ENCODE measurements around the gene TRIM63. TPM values are rescaled to one million over a fixed set of nuclear protein-coding genes. Genes with fewer than 3 reads are reported as not detected.

The TRIM63 gene
- total RNA-seq, 1 experiment from 2014 or later = not detected

GRCh38 chr1:26038904-26039303 is 28.5 kb downstream of the TRIM63 start:
- Histone ChIP-seq H2BK15ac (ENCODE audit: low read depth, low read length) (no peak overlapping the region), H2AFZ (ENCODE audit: low read length) (no peak overlapping the region), H3K79me1 (ENCODE audit: insufficient read depth, low read depth, low read length, poor library complexity, severe bottlenecking) (no peaks in the 10 kb centered on the region), H3K14ac (ENCODE audit: insufficient read depth, low read length) (no peak overlapping the region), H4K8ac (replicated peaks; ENCODE audit: insufficient read length, low read depth, low read length) (no peak overlapping the region), H2BK120ac (ENCODE audit: low read depth, low read length, poor library complexity, severe bottlenecking) (no peak overlapping the region), H3K9ac (ENCODE audit: extremely low read depth, insufficient read length, low read length) (no peak overlapping the region), H2BK12ac (ENCODE audit: insufficient read length, low read depth, low read length) (no peak overlapping the region), H3K4me2 (ENCODE audit: insufficient read depth, insufficient read length, low read length) (no peak overlapping the region), H3K4ac (ENCODE audit: low read depth, low read length) (no peak overlapping the region), H4K91ac (ENCODE audit: insufficient read length, low read depth, low read length) (no peak overlapping the region), H3K4me1 (ENCODE audit: insufficient read depth, low read length) (no peaks in the 10 kb centered on the region; the same call in 1 of the 2 replicates), H4K20me1 (ENCODE audit: control insufficient read depth, insufficient read depth, insufficient read length) (peaks cover 4% of the 10 kb centered on the region), H3K56ac (ENCODE audit: insufficient read length, low read depth, low read length) (no peak overlapping the region), H3K27me3 (ENCODE audit: insufficient read depth, low read length) (peaks cover 6% of the 10 kb centered on the region; the same call in 1 of the 2 replicates), H2BK5ac (ENCODE audit: insufficient read length, low read length) (no peak overlapping the region), H3K27ac (ENCODE audit: insufficient read length, low read depth, low read length) (no peak overlapping the region), H3K23ac (ENCODE audit: insufficient read length, low read depth, low read length) (no peak overlapping the region), H2BK20ac (ENCODE audit: low read depth, low read length, poor library complexity, severe bottlenecking) (no peak overlapping the region), H3T11ph (ENCODE audit: low read length) (no peak overlapping the region), H3K23me2 (ENCODE audit: insufficient read length, low read depth, low read length, poor library complexity, severe bottlenecking) (peaks cover 12% of the 10 kb centered on the region), H2AK5ac (ENCODE audit: insufficient read length, low read length) (no peak overlapping the region), H3K9me3 (ENCODE audit: control insufficient read depth, low read depth, low read length) (no peaks in the 10 kb centered on the region), H3K18ac (ENCODE audit: insufficient read length, low read depth, low read length) (no peak overlapping the region), H4K5ac (ENCODE audit: insufficient read length, low read depth, low read length) (no peak overlapping the region), H3K79me2 (ENCODE audit: insufficient read depth, low read length) (no peaks in the 10 kb centered on the region)
- no peaks in the 10 kb centered on the region for H3K36me3 Mint-ChIP-seq (ENCODE audit: insufficient read depth in 1 of 3, low read depth in 3 of 3)
- TF ChIP-seq, protein P1, sequence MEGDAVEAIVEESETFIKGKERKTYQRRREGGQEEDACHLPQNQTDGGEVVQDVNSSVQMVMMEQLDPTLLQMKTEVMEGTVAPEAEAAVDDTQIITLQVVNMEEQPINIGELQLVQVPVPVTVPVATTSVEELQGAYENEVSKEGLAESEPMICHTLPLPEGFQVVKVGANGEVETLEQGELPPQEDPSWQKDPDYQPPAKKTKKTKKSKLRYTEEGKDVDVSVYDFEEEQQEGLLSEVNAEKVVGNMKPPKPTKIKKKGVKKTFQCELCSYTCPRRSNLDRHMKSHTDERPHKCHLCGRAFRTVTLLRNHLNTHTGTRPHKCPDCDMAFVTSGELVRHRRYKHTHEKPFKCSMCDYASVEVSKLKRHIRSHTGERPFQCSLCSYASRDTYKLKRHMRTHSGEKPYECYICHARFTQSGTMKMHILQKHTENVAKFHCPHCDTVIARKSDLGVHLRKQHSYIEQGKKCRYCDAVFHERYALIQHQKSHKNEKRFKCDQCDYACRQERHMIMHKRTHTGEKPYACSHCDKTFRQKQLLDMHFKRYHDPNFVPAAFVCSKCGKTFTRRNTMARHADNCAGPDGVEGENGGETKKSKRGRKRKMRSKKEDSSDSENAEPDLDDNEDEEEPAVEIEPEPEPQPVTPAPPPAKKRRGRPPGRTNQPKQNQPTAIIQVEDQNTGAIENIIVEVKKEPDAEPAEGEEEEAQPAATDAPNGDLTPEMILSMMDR (conservative IDR thresholded peaks at IDR 0.05) = no peak
- H3K4me1 Mint-ChIP-seq = peaks cover 9% of the 10 kb centered on the region in 2 experiments
- no peak overlapping the region for H3K4me3 Mint-ChIP-seq
- no peak overlapping the region for H3K27ac Mint-ChIP-seq
- no CpG with 5 or more reads among the region's 6 CpGs for WGBS (ENCODE audit: extremely low coverage, insufficient read length, low lambda C conversion rate)
- peaks cover 86% of the 10 kb centered on the region for H3K27me3 Mint-ChIP-seq (ENCODE audit: low read depth)
- no peaks in the 10 kb centered on the region for H3K9me3 Mint-ChIP-seq
- DNase-seq = no peak
